HL-60 (cell line): Measurements from ENCODE around the gene WASF1.

Experiments used
- CTCF ChIP-seq: IDR thresholded peaks from one replicate; pipeline ENCODE4 v1.5.1; 2011; ENCODE audit warnings: low read length, control low read depth, inconsistent platforms; ENCODE audit not compliant: insufficient read depth
- GABPA ChIP-seq: IDR thresholded peaks from 2 replicates; pipeline ENCODE4 v1.6.1; 2012; ENCODE audit warnings: low read depth
- POLR2AphosphoS5 ChIP-seq: IDR thresholded peaks from 2 replicates; pipeline ENCODE4 v1.6.1; 2012; ENCODE audit warnings: low read depth
- REST ChIP-seq: IDR thresholded peaks from 2 replicates; pipeline ENCODE4 v1.6.1; 2012; ENCODE audit warnings: low read depth; ENCODE audit not compliant: insufficient replicate concordance
- SPI1 ChIP-seq: IDR thresholded peaks from 2 replicates; pipeline ENCODE4 v1.6.1; 2012; ENCODE audit warnings: low read depth, mild to moderate bottlenecking, borderline replicate concordance

GRCh38 chr6:110221738-110222137, 42.3 kb upstream of the WASF1 start:
- TF ChIP-seq POLR2AphosphoS5 (no peak), CTCF (no peak), GABPA (no peak), REST (no peak), SPI1 (no peak)
